ENCODE results near the gene CCDC8.
"Not testable (repeated sequence)": the region's sequence is repeated elsewhere in the genome, so short reads cannot be mapped to it uniquely, and the experiment has no call there.

CCDC8 gene

DNA sequence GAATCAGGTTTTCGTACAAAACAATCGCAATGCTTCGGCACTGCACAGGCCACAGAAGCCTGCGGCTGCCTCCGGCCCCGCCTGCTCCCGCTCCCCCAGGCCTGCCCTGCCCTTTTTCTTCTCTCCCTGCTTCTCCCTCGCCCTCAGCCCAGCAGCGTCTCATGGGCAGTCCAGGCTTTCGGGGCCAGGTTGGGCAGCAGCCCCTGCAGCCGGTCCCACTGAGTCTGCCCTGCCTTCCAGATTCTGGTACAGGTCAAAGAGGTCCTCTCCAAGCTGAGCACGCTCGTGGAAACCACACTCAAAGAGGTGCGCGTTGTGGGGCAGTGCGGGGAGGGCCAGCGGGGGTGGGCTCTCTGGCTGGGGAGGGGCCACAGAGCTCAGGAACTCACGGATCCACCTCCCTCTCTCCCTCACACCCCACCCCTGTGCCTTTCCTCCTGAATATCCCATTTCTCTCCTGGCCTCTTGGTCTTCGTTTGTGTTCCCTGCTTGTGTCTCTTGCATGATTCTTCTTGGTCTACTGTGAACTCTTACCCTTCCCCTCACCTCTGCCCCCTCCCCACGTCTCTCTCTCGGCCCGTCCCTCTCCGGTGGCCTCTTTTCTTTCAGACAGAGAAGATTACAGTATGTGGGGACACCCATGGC, 30.1 kb downstream of the CCDC8 start:
- DNase-seq (ENCODE audit: low read depth in 2 of 3, low spot score in 2 of 3) = no peak

DNA sequence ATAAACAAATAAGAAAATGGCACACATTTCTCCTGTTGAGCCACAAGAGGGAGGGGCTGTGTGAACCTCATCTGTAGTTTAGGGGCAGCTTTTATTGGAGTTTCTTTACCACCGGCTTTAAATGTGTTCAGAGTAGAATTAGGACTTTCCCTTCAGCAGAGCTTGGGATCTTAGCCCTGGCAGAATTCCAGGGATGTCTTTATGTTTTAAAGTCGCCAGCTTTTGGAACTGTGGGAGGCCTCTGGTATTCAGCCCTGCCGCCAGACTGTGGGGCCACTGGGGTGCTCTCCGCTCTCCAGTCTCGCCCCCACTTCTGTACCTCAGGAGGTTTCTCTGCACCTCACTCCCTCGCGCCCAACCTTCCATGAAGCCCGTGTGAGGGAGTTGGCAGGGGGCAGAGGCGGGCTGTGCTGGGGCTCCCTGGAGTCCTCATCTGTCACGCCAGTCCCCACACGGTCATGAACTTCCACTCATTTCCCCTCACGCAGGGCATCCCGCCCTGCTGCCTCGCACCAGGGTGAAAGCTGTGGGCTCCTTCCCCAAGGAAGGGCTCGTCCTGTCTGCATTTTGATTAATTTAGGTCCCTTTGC, 31.5 kb downstream of the CCDC8 start:
- DNase-seq (ENCODE audit: low read depth in 2 of 3, low spot score in 2 of 3) = no peak

DNA sequence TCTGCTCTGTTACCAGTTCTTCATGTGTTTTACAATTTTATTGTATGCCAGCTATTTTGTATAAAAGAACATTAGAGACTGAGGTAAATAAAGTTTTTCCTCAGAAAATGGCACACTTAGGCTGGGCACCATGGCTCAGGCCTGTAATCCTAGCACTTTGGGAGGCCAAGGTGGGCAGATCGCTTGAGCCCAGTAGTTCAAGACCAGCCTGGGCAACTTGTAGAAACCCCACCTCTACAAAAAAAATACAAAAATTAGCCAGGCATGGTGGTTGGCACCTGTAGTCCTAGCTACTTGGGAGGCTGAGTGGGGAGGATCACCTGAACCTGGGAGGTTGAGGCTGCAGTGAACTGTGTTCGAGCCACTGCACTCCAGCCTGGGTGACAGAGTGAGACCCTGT, 32.0 kb downstream of the CCDC8 start:
- DNase-seq (ENCODE audit: low read depth in 2 of 3, low spot score in 2 of 3) = no peak

DNA sequence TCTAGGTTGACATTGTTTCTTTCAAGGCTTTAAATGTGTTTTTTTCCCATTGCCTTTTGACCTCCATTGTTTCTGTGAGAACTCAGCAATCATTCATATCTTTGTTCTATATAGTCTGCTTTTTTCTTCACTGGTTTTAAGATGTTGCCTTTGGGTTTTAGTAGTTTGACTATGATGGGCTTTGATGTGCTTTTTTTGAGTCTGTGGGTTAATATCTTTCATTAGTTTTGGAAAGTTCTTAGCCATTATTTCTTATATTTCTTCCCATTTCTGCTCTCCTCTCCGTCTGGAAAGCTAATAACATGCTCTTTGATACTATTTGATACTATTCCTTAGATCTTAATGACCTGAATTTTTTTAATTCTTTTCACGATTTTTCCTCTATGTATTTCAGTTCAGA, 32.7 kb downstream of the CCDC8 start:
- DNase-seq (ENCODE audit: low read depth in 2 of 3, low spot score in 2 of 3) = no peak

DNA sequence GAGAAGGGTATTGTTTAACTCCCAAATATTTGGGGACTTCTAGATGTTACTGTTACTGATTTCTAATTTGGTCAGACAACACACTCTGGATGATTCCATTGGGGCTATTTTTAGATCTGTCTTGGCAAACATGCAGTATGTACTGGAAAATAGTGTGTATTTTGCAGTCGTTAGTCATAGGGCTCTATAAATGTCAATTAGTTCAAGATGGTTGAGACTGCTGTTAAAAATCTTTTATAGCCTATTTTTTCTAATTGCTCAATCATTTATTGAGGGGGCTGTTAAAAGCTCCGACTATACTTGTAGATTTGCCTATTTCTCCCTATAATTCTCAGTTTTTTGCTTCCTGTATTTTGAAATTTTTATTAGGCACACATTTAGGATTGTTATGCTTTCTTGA, 35.1 kb downstream of the CCDC8 start:
- DNase-seq (ENCODE audit: low read depth in 2 of 3, low spot score in 2 of 3) = no peak

DNA sequence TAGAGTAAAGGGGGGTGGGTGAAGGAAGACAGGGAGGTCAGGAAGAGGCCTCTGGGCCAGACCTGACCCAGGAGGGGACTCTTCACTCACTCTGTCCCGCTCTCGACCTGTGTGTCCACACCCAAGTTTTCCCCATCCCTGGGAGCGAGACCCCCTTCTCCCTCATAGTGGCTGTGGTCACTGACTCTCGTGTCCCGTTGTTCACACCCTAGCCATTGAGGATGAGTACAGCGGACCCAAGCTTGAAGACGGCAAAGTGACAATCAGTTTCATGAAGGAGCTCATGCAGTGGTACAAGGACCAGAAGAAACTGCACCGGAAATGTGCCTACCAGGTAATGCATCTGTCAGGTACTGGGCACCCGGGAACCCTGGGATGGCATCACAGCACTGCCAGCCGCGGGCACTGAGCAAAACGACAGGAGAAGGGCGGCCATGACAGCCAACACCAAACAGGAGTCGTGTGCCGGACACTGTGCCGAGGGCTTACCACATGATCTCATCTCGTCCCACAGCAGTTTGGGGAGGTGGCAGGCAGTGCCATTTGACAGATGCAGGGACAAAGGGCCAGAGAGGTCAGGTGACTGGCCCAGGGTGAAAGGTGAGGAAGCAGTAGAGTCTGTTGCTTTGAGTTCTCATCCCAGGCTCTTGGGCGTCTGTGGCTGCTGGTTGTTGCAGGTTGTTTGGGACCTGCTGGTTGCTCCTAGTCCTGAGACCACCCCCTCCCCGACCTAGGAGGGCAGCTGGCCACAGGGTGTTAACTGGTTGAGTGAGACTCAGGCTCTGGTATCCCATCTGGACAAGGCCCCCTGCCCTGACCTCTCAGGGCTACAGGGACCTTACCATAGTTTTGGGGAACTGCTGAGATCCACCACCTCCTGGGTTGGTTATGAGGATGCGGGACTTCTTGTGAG, 36.9 kb downstream of the CCDC8 start:
- DNase-seq (ENCODE audit: low read depth in 2 of 3, low spot score in 2 of 3) = no peak

DNA sequence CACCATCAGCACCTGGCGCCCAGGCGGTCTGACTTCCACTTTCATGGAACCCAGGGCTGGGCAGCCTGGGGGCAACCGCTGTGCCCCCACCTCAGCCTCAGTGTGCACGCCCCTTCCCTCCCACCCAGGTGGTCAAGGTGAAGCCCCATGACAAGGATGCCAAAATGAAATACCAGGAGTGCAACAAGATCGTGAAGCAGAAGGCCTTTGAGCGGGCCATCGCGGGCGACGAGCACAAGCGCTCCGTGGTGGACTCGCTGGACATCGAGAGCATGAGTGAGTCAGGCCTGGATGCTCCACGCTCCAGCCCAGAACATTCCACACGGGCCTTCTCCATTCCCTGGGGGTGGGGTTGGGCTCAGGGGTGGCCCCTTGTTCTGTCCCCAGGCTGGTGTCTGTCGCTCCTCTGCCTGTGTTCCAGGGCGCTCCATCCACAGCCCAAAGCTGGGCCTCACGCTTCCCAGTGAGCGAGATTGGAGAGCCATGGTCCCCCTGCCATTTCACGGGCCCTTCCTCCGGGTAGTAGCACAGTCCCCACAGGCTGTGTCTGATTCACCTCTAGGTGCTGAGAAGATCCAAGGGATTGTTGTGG, 37.8 kb downstream of the CCDC8 start:
- not testable (repeated sequence) for DNase-seq (ENCODE audit: low read depth in 2 of 3, low spot score in 2 of 3)

DNA sequence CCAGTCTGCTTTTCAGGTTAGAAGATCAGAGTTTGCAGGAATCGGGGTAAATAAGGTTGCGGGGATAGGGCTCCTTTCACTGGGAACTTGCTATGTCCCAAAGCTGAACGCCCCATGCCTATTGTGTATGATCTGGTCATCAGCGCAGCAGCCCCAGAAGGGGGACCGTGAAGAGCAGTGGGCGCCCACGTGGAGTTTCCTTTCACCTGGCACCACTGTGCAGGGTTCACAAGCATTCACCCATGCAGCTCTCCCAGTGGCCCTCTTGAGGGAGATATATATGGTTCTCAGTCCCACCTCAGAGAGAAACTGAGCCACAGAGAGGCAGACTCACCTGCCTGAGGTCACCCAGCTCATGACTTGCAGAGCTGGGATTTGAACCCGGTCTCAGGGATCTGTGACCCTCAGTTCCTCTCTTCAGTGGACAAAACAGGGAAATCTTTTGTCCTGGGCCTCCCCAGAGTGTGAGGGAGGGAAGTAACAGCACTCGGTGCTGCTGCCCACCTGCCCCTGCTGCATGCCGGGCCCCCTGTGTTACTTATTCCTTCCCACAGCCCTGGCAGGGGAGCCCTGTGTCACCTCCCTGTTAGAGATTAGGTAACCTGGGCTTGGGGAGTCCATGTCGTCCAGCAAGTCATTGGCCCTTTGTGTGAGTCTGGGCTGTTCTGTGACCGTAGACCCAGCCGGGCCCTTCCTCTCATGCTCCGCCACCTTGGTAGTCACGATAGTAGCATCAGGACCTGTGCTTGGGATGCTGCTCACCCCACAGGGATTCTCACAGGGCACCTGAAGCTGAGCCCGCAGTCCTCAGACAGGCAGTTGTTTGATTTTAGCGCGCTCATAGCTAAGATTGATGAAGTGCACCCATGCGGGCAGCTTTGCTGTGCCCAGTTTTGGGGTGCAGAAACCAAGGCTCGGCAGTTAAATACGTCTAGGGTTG, 38.6 kb downstream of the CCDC8 start:
- no peak for DNase-seq (ENCODE audit: low read depth in 2 of 3, low spot score in 2 of 3)

DNA sequence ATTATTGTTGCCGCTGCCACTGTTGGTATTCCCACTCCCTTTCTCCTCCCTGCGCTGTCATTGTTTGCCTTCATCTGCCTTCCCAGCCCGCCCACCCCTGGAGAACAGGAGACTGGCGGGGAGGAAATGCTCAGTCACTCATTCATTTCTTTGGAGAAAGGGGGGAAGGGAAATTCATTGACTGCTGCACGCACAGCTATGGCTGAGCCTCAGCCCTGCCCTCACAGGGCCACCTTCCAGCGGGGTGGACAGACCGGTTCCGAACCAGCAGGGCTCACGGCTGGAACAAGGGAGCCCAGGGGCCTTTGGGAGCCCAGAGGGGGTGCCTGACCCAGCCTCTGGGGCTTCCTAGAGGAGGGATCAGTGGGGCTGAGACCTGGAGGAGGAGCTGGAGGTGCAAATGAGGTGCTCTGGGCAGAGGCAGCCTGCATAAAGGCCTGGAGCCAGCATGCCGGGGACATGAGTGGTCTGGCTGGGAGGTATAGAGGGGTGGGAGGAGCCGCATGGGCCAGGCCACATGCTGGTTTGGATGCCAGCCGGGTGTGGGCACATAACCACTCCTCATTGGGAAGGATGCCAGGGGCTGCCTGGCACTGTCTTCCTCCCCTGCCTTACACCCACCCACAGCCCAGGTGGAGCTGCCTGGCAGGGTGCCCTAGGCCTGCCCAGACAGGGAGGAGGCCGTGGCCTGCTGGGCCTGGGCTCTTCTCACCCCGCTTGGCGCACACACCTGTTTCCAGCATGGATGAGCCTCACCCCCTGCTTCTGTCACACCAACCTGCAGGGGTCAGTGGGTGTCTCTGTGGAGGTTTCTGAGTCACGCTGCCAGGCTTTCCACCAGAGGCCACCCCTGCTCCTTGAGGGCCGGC, 39.6 kb downstream of the CCDC8 start:
- DNase-seq (ENCODE audit: low read depth in 2 of 3, low spot score in 2 of 3) = no peak

DNA sequence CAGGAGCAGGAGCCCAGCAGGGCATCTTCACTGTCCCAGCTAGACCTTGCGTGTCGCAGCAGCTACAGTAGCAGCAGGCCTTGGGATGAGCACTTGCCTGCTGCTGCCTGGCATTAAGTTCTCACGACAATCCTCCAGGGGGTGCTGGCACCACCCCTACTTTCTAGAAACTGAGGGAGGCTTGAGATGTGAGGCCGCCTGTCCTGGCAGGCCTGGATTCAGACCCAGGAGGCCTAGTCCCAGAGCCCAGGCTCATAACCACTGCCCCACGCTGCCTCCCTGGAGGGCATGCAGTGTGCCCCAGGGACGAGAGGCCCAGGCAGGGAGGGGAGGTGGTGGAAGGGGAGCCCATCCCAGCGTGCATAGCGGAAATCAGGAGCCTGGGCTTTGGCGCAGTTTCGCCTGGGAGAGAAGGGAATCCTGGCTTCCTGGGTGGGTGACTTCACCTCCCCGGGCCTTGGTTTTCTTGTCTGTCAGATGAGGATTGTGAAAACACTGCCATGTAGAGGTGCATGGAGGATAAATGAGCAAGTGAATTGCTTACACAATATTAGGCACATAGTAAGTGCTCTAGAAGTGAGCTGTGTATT, 40.4 kb downstream of the CCDC8 start:
- no peak for DNase-seq (ENCODE audit: low read depth in 2 of 3, low spot score in 2 of 3)

DNA sequence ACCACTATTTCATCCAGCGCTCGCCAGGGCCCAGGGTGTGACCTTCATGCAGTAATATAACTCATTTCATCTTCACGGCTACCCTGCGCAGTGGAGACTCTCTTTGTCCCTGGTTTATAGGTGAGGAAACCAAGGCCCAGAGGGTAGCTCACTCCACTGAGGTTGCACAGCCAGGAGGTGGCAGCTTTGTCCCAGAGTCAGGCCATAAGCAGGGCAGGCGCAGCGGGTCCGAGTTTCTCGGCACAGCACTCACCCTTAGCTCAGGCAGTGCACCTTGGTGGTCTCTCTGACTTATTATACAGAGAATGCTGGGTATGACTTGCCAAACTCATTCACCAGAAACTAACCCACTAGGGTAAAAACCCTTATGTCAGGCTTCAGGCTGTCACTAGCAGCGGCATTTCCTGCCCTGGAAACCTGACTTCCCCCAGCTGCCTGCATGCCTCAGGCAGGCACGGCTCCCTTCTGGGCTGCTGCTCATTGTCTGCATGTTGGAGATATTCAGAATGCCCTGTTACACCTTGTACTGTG, 41.9 kb downstream of the CCDC8 start:
- DNase-seq (ENCODE audit: low read depth in 2 of 3, low spot score in 2 of 3) = no peak

DNA sequence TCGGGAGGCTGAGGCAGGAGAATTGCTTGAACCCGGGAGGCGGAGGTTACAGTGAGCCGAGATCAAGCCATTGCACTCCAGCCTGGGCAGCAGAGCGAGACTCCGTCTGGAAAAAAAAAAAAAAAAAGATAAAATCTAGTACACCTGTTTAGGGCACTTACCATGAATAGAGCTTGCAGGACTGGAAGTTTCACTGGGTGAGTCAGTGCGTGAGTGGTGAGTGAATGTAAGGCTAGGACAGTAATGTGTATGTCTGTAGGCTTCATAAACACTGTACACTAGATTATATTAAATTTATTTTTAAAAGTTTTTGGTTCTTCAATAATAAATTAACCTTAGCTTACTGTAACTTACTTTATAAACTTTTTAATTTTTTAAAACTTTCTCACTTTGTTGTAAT, 43.5 kb downstream of the CCDC8 start:
- DNase-seq (ENCODE audit: low read depth in 2 of 3, low spot score in 2 of 3) = no peak

DNA sequence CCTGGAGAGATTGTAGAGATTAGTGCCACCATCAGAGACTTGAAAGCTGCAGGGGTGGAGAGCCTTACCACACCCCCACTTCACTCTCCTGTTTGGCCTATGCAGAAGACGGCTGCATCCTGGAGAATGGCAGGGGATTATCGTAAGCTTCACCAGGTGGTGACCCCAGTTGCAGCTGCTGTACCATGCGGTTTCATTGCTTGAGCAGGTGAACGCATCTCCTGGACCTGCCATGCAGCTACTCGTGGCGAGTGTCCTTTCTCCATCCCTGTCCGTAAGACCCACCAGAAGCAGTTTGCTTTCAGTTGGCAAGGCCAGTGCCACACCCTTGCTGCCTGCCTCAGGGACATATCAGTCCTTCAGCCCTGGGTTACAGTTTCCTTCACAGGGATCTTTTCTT, 45.2 kb downstream of the CCDC8 start:
- no peak for DNase-seq (ENCODE audit: low read depth in 2 of 3, low spot score in 2 of 3)

DNA sequence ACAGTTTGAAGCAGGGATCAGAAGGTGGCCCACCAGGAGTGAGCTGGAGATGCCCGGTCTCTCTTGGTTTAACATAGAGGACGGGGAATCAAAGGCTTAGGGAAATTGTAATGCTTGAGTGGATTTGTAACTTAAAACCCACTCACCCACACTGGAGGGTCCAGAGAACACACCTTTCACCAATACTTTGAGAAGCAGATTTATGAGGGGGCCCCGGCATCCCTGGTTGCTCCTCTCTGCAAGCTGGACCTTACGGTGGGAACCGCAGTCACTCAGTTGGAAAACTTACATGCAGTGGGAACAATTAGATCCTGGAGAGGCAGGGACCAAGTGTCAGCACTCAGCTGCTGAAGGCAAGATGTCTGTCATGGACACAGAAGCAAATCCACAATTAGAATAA, 45.9 kb downstream of the CCDC8 start:
- no peak for DNase-seq (ENCODE audit: low read depth in 2 of 3, low spot score in 2 of 3)

DNA sequence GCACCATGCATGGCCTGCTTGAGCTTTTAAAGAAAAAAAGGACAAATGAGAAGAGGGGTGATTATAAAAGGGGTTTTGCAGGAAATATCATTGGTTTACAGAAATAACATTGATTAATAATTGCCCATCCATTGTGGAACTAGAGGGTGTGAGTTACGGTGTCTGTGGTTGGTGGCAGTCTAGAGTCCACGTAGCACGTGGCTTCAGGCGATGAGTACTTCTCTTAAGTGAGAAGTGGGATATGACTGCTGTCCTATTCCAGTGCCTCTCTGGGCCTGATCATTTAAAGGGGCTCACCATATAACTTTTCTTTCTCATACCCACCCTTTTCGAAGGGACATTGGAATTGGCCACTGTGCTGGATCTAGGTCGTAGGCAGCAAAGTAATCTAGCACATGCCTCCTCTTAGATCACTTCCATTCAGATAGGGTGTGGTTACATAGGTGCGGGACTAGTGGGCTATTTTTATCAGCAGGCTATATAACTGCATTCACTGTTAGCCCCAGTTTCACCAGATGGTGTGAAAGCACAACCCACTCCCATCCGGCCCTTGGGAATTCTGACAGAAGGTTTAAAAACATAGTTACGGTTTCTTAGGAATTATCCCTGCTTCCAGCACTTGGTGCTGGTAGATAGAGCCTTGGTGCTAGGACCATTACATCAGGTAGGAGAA, 46.6 kb downstream of the CCDC8 start:
- no peak for DNase-seq (ENCODE audit: low read depth in 2 of 3, low spot score in 2 of 3)

DNA sequence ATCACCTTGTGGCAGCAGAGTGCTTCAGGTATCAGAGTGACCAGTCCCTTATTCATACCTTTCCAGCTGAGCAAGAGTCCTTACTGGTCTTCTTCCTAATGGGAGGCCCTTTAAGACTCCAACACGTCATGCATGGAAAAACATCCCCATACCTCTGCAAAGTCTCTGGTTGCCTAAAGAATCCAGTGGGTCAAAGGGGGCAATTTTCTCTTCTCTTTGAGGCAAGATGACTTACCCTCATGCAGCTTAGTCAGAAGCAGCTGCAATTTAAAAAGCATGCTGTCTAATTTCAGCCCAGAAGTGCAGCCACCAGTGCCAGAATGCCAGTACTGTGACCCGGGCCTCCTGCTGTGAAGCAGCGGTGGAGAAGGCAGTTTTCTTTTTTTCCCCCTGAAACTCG, 47.8 kb downstream of the CCDC8 start:
- DNase-seq (ENCODE audit: low read depth in 2 of 3, low spot score in 2 of 3) = no peak

DNA sequence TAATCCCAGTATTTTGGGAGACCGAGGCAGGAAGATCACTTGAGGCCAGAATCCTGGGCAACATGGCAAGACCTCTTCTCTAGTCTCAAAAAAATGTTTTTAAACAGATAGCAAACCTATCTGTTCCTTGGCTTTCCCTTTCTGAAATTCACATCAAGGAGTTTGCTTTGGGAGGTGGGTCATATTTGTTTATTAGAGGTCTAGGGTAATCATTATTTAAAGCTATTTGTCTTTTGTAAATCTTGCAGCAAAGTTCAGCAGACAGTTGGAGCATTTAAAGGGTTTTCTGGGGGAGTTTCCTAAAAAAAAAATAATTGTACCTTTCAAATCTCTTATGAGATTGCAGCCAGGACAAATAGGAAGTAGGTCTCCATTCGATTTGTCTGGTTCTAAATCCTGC, 49.0 kb downstream of the CCDC8 start:
- DNase-seq (ENCODE audit: low read depth in 2 of 3, low spot score in 2 of 3) = no peak

DNA sequence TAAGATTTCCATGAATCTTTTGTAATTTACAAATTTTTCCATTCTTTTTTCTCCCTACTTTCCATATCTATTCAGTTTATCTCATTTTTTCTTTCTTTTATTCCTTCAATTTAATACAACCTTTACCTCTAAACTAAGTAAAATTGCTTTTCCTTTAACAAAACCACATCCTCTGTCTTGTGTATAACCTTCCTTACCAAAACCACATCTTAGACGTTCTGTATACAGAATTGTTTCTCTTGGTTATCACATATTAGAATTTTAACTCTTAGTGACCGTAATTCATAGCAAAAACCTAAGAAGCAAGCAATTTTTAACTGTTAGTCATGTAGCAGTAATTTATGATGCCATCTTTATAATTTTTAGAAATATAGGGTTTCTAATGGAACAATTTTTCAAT, 51.4 kb downstream of the CCDC8 start:
- no peak for DNase-seq (ENCODE audit: low read depth in 2 of 3, low spot score in 2 of 3)

Measured in activated CD8-positive, alpha-beta memory T cell treated with anti-CD3 and anti-CD28 coated beads for 48 hours (primary cell).